ENCODE data around the gene IQCK. TPM values are rescaled to one million over a fixed set of nuclear protein-coding genes. Genes with fewer than 3 reads are reported as not detected.
A peak's percentile ranks its signal among the peaks of the same experiment; 100 is the strongest.

Gene IQCK, protein sequence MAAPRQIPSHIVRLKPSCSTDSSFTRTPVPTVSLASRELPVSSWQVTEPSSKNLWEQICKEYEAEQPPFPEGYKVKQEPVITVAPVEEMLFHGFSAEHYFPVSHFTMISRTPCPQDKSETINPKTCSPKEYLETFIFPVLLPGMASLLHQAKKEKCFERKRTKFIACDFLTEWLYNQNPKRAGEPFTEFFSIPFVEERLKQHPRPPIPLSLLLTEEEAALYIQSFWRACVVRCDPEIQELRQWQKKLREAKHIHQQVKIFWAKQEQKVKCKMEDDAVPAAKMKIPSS
- 1 to 10 TPM; 2.0 to 4.7 (median 3.9) TPM for total RNA-seq
- long read RNA-seq, partial matches to known transcripts, result 0 of 1 reads
- long read RNA-seq, other reads (novel, unspliced or antisense), result 1 of 1 reads

DNA sequence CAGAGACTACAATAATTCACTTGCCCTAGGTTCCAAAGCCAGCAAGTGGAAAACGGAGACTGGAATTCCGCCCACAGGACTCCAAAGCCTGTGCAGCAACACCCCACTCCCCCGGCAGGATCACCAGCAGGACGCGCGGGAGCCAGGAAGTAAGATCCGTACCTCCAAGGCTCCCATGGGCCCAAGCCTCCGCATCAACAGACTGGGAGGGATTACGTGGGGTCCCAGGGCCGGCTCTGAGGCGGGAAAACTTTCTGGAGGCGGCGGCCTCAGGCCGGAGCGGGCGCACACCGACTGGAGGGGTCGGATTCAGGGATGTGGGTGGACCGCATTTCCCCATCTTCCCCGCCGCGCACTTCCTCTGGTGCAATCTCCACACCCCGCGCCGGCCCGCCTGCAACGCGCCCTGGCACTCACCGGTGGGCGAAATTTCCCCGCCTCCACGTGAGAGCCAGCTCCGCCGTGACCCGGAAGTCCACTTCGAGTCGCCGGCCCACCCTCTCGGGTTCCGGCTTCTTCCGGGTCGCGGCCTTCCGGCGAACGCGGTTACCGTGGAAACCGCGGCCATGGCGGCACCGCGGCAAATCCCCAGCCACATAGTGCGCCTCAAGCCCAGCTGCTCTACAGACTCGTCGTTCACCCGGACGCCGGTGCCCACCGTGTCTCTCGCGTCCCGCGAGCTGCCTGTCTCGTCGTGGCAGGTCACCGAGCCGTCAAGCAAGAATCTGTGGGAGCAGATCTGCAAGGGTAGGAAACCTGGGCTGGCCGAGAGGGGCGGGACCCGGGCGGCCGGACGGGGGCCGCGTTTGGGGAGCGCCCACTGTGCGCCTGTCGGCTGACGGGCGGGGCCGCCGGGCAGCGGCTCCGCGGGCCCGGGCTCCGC, at the start of gene IQCK, which contains the start of gene KNOP1:
Gene IQCK (plus strand): TSS at position 531 of the 883 bp plus-strand sequence. CDS start 36 bp downstream, at position 567.
Gene KNOP1 (minus strand): TSS at position 487 of the 883 bp plus-strand sequence. CDS start 3,192 bp downstream, outside the sequence.
- 0% methylated on average over 19 of the region's 88 CpGs for WGBS (ENCODE audit: insufficient coverage, low coverage, low lambda C conversion rate, missing lambda C conversion rate)
- ATAC-seq (peak; percentile 95 to 98 (median 98)), DNase-seq (peak; percentile 91 to 93 (median 92))
- intact Hi-C loops (cut with DNase I), result no loop called here
- Histone ChIP-seq H3K27ac (peak within 1 kb of the TSS; percentile 24 to 78 (median 31)), H3K27me3 (no peaks in the 10 kb centered on the region), H3K4me3 (peak within 1 kb of the TSS; percentile 87 to 96 (median 94)), H3K4me1 (peaks cover 0 to 11% (median 3%) of the 10 kb centered on the region in 4 donors), H3K36me3 (peaks cover 0 to 9% (median 0%) of the 10 kb centered on the region in 4 donors), H3K9me3 (no peaks in the 10 kb centered on the region)
- TF ChIP-seq, protein P1, sequence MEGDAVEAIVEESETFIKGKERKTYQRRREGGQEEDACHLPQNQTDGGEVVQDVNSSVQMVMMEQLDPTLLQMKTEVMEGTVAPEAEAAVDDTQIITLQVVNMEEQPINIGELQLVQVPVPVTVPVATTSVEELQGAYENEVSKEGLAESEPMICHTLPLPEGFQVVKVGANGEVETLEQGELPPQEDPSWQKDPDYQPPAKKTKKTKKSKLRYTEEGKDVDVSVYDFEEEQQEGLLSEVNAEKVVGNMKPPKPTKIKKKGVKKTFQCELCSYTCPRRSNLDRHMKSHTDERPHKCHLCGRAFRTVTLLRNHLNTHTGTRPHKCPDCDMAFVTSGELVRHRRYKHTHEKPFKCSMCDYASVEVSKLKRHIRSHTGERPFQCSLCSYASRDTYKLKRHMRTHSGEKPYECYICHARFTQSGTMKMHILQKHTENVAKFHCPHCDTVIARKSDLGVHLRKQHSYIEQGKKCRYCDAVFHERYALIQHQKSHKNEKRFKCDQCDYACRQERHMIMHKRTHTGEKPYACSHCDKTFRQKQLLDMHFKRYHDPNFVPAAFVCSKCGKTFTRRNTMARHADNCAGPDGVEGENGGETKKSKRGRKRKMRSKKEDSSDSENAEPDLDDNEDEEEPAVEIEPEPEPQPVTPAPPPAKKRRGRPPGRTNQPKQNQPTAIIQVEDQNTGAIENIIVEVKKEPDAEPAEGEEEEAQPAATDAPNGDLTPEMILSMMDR (IDR thresholded peaks at IDR 0.05), result no peak
- TF ChIP-seq POLR2A (IDR thresholded peaks at IDR 0.05), result peak; percentile 51

DNA sequence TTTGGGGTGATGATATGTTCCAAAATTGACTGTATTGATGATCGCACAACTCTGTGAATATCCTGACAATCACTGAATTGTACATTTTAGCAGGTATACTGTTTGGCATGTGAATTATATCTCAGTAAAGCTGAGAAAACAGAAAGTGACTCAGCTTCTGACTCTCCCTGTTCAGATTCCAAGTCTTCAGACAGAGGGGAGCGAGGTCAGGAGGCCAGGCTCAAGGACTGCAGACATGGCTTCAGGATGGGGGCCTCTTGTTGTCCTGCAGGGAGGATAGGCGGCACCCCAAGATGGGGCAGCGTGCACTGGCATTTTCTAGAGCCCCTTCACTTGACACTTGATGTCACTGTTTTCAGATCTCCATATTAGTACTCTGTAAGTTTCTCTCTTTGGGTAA, 45.7 kb upstream of the IQCK start:
- no peaks in the 10 kb centered on the region for H3K4me1 ChIP-seq
- no peaks in the 10 kb centered on the region for H3K9me3 ChIP-seq
- no peak for DNase-seq
- no peak overlapping the region for H3K27ac ChIP-seq
- intact Hi-C loops (cut with DNase I), result no loop called here
- peaks cover 0 to 28% (median 4%) of the 10 kb centered on the region in 4 donors for H3K36me3 ChIP-seq
- no peaks in the 10 kb centered on the region for H3K27me3 ChIP-seq
- 96% methylated on average over 4 of the region's 4 CpGs for WGBS (ENCODE audit: insufficient coverage, low coverage, low lambda C conversion rate, missing lambda C conversion rate)
- ATAC-seq, result no peak
- TF ChIP-seq POLR2A (IDR thresholded peaks at IDR 0.05), result no peak
- TF ChIP-seq, protein P1 (IDR thresholded peaks at IDR 0.05), result no peak
- H3K4me3 ChIP-seq, result no peak overlapping the region

DNA sequence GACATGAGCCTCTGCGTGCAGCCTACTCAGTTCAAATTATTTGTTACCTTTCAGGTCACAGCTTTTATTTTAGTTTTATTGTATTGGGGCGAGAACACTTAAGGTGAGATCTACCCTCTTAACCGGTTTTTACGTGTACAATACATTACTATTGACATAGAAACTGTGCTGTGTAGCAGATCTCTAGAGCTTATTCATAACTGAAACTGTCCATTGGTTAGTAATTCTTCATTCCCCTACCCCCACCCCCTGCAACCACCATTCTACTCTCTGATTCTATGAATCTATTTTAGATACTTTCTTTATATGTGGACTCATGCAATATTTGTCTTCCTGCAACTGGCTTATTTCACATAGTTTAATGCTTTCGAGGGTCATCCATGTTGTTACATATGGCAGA, 43.6 kb upstream of the IQCK start:
- TF ChIP-seq POLR2A (IDR thresholded peaks at IDR 0.05), result no peak
- TF ChIP-seq, protein P1 (IDR thresholded peaks at IDR 0.05), result no peak

DNA sequence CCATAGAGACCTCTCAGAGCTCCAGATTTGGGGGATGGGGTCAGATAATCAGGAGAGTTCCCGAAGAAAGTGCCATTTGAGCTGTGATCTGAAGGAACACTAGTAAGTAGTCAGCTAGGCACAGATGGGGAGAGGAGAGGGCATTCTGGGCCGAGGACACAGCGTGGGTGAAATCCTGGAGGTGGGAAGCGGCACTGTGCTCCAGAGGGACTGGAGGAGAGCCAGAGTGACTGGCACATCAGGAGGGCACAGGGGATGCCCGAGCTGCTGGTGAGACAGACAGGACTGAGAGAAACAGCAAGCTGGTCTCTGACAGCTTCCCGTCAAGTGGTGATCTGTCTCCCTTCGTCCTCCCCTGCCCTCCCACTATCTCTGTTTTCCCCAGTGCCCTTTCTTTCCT, 40.7 kb upstream of the IQCK start:
- Histone ChIP-seq H3K36me3 (peaks cover 0 to 3% (median 0%) of the 10 kb centered on the region in 4 donors), H3K4me3 (no peak overlapping the region), H3K27ac (no peak overlapping the region), H3K27me3 (no peaks in the 10 kb centered on the region), H3K4me1 (no peaks in the 10 kb centered on the region), H3K9me3 (no peaks in the 10 kb centered on the region)
- intact Hi-C loops (cut with DNase I), result no loop called here
- TF ChIP-seq POLR2A (IDR thresholded peaks at IDR 0.05), result no peak
- TF ChIP-seq, protein P1 (IDR thresholded peaks at IDR 0.05), result no peak
- WGBS (ENCODE audit: insufficient coverage, low coverage, low lambda C conversion rate, missing lambda C conversion rate), result 76% methylated on average over 4 of the region's 7 CpGs
- ATAC-seq (no peak), DNase-seq (no peak)

More for the DNA sequence above, 43.6 kb upstream of the IQCK start:
- 96% methylated on average over 5 of the region's 5 CpGs for WGBS (ENCODE audit: insufficient coverage, low coverage, low lambda C conversion rate, missing lambda C conversion rate)
- Histone ChIP-seq H3K4me3 (no peak overlapping the region), H3K9me3 (no peaks in the 10 kb centered on the region), H3K27me3 (no peaks in the 10 kb centered on the region), H3K27ac (no peak overlapping the region), H3K4me1 (no peaks in the 10 kb centered on the region), H3K36me3 (peaks cover 0 to 19% (median 4%) of the 10 kb centered on the region in 4 donors)
- intact Hi-C loops (cut with DNase I), result no loop called here
- DNase-seq (no peak), ATAC-seq (no peak)

Data from right lobe of liver (tissue), 6 donors.